Ovary (tissue), 3 donors: ENCODE measurements around the gene NIPSNAP2.

ENCODE experiments used
- EP300 ChIP-seq: sonication (generic); formaldehyde crosslinking; IDR thresholded peaks from one replicate; pipeline ENCODE4 v1.6.1; 2017; ENCODE audit warnings: antibody characterized with exemption
- POLR2A ChIP-seq: fragments of 450-650 bp; IDR thresholded peaks from one replicate; pipeline ENCODE4 v1.6.1; 2017; ENCODE audit warnings: antibody characterized with exemption, mild to moderate bottlenecking, moderate library complexity
- TF ChIP-seq, protein P1 (sequence below), 3 donors: fragments of 450-650 bp in 2 of 3; fragments of 200-600 bp in 1 of 3; IDR thresholded peaks; one replicate each; pipeline versions ENCODE4 v1.5.1 to v1.8.0; 2016 to 2022; ENCODE audit warnings: antibody characterized with exemption in 3 of 3, mild to moderate bottlenecking in 1 of 3
- donor health status: DM: no; HTN: no; CAD: no.

- TF ChIP-seq, protein P1, sequence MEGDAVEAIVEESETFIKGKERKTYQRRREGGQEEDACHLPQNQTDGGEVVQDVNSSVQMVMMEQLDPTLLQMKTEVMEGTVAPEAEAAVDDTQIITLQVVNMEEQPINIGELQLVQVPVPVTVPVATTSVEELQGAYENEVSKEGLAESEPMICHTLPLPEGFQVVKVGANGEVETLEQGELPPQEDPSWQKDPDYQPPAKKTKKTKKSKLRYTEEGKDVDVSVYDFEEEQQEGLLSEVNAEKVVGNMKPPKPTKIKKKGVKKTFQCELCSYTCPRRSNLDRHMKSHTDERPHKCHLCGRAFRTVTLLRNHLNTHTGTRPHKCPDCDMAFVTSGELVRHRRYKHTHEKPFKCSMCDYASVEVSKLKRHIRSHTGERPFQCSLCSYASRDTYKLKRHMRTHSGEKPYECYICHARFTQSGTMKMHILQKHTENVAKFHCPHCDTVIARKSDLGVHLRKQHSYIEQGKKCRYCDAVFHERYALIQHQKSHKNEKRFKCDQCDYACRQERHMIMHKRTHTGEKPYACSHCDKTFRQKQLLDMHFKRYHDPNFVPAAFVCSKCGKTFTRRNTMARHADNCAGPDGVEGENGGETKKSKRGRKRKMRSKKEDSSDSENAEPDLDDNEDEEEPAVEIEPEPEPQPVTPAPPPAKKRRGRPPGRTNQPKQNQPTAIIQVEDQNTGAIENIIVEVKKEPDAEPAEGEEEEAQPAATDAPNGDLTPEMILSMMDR (IDR thresholded peaks at IDR 0.05): no peak
- no peak for TF ChIP-seq EP300
- TF ChIP-seq POLR2A: no peak
Observed at GRCh38 chr7:55963584-55964168, 709 bp upstream of the NIPSNAP2 start.
